Right lobe of liver (tissue), 4 donors: ENCODE measurements around the gene MACROD2.

Experiments
- CTCF ChIP-seq, 4 donors: fragments of 200-600 bp in 3 of 4; fragments of 450-650 bp in 1 of 4; IDR thresholded peaks; one replicate each; pipeline versions ENCODE4 v1.5.1 to v1.8.0; 2016 to 2022; ENCODE audit warnings: antibody characterized with exemption in 4 of 4, mild to moderate bottlenecking in 2 of 4
- POLR2A ChIP-seq: fragments of 450-650 bp; IDR thresholded peaks from one replicate; pipeline ENCODE4 v1.6.1; 2017; ENCODE audit warnings: antibody characterized with exemption, mild to moderate bottlenecking
- donor health status: DM: no; HTN: no; CAD: no.
- donor health status: DM: no; HTN: no; CAD: no.
- donor health status: DM: no; HTN: yes; CAD: no.

- no peak for TF ChIP-seq POLR2A
- TF ChIP-seq CTCF (IDR thresholded peaks at IDR 0.05): no peak
Measured at GRCh38 chr20:15582146-15582760, 1586.9 kb downstream of the MACROD2 start.
